GM18909 (cell line): Measurements from ENCODE around the gene PRAME.
"Not testable (repeated sequence)": the region's sequence is repeated elsewhere in the genome, so short reads cannot be mapped to it uniquely, and the experiment has no call there.

Experiments
- ATAC-seq: cut with Tn5 transposase; IDR thresholded peaks from one replicate; pipeline ENCODE4 v1.9.1; 2021; ENCODE audit warnings: mild to moderate bottlenecking; ENCODE audit not compliant: unreplicated experiment, poor library complexity

Gene PRAME

DNA sequence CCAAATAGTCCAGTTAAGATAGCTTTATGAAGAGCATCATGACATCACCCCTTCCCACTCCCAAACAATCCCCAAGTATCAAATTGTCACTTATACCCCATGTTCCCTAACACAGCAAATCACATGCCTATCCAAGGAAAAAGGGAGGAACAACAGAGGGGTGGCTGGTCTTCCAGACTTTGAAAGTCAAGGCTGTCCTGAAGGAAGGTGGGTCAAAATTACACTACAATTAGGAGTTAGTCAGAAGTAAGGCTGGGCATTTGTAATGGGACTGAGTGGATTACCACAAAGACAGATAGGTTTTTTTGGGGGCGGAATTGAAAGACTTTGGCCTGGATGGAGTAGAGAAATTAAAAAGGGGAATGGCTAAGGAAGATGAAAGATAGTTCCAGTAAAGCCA, 5.9 kb downstream of the PRAME start:
- no peak for ATAC-seq

DNA sequence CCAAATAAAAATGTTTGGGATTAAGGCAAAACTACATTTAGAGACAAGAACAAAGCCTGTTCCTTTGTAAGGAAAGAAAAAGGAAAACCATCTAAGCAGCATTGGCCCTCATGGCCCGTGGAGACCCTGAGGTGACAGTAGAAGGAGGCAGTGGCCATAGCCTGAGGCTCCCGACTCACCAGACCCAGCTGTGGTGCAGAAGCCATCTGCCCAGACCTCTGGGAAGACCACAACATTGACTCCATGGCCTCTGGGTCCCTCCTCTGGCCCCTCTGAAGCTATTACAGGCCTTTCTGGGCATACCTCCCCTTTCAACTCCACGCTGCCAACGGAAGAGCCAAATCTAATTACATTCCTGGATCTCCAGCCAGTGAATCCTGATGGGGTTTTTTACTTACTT, 6.4 kb downstream of the PRAME start:
- no peak for ATAC-seq

DNA sequence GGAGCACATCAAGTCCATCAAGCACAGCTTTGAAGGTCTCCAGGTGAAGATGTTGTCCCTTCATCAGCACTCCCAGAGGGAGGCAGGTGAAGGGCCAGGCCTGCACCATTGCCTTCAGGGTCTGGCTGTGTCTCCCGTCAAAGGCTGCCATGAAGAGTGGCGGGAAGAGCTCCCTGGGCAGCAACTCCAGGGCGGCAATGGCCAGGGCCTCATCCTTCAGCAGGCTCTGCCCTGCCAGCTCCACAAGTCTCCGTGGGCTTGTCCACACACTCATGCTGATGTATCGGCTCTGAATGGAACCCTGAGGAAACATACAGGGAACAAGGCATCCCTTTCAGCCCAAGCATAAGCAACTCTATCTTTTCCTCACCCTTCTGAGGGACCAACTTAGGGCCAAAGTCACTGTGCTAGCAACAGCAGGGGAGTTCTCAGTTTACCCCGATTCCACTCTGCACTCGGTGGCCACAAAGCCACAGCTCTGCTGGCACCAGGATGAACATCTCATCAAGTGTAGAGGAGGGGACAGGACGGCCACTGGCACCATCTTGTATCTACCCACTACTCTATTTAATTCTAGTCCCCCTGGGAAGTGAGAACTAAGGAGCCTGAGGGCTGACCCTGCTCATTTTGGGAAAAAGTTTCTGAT, 8.2 kb downstream of the PRAME start:
- no peak for ATAC-seq

DNA sequence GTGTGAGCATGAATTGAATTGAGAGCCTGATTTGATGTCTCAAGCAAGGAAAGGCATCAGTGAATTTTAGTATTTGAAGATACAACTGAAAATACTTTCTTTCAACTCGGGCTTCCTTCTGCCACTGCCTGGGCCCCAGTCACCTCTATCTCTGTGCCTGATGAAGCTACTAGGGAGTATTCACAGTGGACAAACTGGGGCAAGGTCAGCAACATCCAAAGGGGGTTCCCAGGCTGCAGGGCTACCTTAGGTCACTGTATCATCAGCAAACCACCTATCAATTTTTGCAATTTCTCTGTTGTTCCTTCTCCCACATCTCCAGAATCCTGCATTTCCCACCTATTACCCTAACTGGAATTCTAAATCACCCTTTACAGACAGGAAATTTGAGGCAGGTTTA, 10.2 kb downstream of the PRAME start:
- ATAC-seq = no peak

DNA sequence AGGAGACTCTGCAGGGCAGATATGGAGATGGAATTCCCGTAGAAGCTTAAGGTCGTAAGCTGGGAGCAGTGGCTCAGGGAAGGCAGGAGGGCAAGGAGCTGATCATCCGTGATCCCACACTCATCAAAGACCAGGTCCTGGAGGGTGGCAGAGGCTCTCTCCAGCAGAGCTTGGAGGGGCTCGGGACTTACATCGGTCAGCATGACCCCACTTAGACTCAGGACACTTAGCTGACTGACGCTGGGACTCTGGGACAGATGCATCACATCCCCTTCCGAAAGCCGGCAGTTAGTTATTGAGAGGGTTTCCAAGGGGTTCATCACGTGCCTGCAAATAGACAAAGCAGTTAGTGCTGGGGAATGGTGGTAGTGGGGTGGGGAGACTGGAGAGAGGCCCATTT, 10.7 kb downstream of the PRAME start:
- no peak for ATAC-seq

DNA sequence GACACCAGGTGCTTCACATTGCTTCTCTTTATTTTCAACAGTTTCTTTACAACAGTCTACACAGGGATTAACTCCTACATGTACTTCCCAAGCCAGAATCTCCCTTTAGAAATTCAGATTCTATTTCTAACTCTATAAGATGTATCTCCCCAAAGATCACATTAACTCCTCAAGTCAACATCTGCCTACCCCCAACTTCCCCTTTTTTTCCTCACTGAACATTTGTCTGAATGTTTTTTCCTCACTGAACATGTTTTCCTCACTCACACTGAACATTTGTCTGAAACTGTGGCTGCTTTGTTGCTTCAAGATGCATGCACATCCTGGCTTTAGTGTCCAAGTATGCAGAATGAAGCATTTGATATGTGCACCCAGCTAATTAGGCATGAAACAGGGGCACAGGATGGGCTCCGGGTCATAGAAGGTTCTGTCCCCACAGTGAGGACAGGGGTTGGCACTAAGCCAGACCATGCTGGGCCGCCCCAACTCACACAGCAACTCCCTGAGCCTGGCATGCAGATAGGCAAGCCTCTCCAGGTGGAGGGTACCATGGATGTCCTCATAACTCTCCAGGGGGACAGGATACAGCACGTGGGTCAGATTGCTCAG, 11.3 kb downstream of the PRAME start:
- no peak for ATAC-seq

DNA sequence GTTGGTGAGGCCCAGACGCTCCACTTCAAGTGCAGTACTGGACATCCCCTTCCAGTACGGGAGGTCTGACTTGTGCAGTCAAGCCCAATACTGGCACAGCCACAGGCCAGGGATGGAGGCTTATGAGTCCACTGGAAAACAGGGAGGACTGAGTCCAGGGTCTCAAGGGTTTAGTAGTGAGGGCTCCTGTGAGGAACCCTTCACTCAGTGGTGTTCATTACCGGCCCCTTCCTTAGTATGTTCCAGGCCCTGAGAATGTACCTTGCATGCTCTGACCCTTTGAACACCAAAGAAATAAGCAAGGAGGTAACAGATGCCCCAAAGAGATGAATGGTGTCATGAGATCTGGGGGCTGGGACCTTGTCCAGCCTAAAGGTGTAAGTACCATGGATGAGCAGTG, 11.8 kb downstream of the PRAME start:
- no peak for ATAC-seq

DNA sequence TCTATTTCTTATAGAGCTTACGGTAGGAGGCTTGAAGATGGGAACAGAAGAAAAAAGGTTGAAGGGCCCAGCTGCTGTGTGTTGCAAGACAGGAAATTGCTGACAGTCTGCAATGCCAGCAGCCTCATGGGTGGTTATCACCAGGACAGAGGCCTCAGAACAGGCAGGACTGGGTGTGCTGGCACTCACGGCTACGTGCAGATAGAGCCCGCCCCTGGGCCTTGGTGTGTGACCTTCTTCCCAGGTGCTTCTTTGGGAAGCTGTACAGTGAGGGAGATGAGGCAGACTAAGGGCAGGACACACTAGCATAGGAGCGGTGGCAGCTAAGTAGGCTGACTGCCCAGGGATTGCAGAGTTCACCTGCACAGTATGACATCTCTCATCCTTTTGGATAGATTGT, 12.6 kb downstream of the PRAME start:
- no peak for ATAC-seq

DNA sequence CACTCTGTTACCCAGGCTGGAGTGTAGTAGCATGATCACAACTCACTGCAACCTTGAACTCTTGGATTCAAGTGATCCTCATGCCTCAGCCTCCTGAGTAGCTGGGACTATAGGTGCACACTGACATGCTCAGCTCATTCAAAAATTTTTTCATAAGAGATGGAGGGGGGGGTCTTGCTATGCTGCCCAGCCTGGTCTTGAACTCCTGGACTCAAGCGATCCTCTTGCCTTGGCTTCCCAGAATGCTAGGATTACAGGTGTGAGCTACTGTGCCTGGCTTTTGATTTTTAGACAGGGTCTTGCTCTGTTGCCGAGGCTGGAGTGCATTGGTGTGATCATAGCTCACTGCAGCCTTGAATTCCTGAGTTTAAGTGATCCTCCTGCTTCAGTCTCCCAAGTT, 14.0 kb downstream of the PRAME start:
- no peak for ATAC-seq

DNA sequence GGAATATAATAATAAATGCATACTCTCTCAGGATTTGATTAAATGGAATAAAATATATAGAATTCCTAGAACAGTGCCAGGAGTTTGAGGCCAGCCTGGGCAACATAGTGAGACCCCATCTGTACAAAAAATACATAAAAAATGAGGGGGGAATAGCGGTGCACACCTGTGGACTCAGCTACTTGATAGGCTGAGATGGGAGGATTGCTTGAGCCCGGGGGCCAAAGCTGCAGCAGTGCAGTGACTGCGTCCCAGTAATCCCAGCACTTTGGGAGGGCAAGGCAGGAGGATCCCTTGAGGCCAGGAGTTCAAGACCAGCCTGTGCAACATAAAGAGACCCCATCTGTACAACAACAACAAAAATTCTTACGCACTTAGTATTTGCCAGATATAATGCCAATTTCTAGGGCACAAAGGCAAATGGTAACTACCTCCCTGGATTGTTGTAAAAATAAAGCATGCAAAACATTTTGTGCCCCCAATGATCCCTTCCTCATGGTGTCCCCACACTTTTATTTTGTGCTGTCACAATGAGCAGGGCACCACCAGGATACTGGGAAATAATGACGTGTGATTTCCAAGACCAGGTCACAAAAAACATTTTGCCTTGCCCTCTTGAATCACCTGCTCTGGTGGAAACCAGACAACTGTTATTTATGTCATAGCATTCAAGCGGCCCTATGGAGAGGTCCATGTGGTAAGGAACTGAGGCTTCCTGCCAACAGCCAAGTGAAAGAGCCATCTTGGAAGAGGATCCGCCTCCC, 20.7 kb downstream of the PRAME start:
- no peak for ATAC-seq

DNA sequence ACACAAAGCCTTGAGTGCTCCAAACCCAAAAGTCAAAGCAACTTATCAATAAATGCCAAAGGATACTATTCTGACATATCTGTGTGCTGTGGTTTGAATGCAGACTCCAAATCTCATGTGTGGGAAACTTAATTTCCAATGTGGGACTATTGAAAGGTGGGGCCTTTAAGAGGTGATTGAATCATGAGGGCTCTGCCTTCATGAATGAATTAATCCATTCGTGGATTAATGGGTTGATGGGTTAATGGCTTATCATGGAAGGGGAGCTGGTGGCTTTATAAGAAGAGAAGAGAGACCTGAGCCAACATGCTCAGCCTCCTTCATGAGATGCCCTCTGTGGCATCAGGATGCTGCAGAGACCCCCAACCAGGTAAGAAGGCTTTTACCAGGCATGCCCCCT, 22.1 kb downstream of the PRAME start:
- no peak for ATAC-seq

DNA sequence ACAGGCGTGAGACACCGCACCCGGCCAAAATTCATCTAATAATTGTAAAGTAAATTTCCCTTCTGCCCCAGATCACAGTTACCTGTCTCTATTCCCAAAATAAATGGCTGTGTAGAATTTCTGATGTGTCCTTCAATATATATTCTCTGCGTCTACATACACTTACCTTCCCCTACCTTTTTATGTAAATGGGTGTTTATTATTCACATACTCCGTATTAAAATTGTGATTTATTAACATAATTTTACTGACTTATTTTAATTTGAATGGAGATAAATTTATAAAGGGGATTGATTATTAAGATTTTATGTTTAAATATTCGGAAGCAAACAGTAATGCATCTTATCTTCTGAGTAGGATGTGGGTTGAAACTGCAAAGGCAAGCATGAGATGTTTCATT, 22.6 kb downstream of the PRAME start:
- ATAC-seq = no peak

DNA sequence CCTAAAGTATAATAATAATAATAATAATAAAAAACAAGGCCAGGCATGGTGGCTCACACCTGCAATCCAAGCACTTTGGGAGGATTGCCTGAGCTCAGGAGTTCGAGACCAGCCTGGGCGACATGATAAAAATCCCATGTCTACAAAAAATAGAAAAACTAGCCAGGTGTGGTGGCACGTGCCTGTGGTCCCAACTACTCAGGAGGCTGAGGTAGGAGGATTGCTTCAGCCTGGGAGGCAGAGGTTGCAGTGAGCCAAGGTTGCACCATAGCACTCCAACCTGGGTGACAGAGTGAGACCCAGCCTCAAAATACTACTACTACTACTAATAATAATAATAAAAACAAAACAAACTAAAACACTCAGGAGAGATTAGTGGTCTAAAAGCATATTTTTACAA, 23.4 kb downstream of the PRAME start:
- ATAC-seq = no peak

DNA sequence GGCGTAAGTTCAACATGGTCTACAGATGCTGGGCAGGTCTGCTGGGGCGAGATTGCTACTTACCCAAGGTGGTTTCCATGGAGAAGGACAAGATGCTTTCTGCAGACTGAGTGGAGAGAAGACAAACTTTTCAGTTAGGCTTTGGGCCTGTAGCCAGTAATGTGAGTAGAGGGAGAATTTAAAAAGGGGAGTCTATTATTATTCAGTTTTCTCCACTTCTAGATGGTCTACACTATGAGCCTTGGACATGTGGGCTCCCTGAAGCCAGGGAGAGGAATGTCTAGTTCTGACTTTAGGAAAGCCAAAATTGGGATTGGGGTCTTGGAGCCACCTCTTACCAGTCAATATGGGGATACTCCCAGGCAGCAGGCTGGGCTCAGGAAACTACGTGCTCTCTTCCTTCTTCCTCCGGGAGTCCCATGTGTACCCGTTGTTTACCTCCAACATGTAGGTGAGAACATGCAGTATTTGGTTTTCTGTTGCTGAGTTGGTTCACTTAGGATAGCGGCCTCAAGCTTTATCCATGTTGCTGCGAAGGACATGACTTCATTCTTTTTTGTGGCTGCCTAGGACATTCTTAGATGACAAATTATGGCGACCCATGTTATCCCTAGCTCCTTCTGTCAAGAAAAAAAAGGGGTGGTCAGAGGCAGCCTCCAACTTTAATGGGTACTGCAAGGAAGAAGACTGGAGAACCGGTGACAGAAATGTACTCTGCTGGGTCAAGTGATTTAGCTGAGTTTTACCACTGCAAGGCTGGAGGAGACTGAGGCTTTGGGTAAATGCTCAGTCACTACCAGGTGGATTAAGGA, 24.3 kb downstream of the PRAME start:
- no peak for ATAC-seq

DNA sequence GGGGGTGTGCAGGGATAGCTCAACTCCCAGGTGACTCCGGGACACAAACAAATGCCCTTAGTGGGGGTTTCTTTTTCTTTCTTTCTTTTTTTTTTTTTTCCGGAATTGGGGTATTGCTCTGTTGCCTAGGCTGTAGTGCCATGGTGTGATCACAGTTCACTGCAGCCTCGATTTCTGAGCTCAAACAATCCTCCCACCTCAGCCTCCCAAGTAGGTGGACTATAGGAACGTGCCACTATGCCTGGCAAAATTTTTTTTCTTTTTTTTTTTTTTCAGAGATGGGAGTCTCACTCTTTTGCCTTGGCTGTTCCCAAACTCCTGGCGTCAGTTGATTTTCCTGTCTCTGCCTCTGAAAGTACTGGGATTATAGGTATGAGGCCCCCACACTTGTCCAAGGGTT, 25.2 kb downstream of the PRAME start:
- no peak for ATAC-seq

DNA sequence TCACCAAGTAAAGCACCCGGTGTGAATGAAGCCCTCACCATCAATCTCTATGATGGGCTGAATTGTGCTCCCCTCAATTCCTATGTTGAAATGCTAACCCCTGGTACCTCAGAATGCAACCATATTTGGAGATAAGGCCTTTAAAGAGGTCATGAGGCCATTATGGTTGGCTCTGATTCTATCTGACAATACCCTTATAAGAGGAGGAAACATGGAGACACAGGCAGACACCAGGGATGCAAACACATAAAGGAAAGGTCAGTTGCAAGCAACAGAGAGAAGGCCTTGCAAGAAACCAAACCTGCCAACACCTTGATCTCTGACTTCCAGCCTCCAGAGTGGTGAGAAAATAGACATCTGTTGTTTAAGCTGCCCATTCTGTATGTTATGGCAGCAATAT, 25.6 kb downstream of the PRAME start:
- ATAC-seq = no peak

DNA sequence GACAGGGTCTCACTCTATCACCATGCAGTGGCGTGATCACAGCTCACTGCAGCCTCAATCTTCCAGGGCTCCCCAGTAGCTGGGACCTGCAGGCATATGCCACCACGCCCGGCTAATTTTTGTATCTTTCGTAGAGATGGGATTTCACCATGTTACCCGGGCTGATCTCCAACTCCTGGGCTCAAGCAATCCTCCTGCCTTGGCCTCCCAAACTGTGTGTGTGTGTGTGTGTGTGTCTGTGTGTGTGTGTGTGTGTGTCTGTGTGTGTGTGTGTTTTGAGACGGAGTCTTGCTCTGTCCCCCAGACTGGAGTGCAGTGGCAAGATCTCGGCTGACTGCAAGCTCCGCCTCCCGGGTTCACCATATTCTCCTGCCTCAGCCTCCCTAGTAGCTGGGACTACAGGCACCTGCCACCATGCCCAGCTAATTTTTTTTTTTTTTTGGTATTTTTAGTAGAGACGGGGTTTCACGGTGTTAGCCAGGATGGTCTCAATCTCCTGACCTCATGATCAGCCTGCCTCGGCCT, 26.5 kb downstream of the PRAME start:
- ATAC-seq = not testable (repeated sequence)

DNA sequence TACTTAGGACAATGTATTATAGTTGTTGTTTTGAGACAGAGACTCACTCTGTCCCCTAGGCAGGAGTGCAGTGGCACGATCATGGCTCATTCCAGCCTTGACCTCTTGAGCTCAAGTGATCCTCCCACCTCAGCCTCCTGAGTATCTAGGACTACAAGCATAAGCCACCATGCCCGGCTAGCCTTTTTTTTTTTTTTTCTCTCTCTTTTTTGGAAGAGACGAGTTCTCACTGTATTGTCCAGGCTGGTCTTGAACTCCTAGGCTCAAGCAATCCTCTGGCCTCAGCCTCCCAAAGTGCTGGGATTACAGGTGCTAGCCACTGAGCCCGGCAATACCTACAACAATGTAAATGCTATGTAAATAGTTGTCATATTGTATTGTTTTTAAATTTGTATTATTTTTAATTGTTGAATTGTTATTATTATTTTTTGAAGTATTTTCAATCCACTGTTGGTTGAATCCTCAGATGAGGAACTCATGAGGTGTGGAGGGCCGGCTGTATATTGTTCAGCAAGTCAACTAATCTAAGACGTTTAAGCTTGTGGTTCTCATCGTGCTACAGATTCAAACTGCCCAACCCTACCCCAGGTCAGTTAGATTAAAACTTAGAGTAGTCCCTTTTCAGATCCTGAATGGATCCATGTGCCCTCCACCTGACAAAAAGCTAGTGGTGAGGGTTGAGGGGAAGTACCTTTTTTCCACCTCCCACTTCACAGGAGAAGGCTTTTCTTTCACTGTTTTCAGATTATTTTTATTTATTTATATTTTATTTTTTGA, 27.1 kb downstream of the PRAME start:
- no peak for ATAC-seq

DNA sequence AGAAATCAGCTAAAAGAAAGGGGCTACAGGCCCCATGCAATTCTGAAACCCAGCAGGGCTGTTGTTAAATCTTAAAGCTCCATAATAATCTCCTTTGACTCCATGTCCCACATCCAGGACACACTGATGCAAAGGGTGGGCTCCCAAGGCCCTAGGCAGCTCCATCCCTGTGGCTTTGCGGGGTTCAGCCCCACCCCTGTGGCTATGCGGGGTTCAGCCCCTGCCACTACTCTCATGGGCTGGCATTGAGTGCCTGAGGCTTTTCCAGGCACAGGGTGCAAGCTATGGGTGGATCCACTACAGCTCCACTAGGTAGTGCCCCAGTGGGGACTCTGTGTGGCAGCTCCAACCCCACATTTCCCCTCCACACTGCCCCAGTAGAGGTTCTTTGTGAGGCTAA, 30.3 kb downstream of the PRAME start:
- ATAC-seq = no peak

DNA sequence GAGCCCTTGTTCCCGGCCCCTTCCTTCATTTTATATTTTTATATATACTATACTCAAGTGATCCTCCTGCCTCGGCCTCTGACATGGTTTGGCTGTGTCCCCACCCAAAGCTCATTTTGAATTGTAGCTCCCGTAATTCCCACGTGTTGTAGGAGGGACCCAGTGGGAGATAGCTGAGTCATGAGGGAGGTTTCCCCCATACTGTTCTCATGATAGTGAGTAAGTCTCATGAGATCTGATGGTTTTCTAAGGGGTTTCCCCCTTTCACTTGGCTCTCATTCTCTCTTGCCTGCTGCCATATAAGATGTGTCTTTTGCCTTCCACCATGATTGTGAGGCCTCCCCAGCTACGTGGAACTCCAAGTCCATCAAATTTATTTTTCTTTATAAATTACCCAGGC, 31.8 kb downstream of the PRAME start:
- no peak for ATAC-seq
